Fibroblast of skin of left quadriceps (primary cell): Measurements from ENCODE around the gene HTR3C.
"Not testable (repeated sequence)": the region's sequence is repeated elsewhere in the genome, so short reads cannot be mapped to it uniquely, and the experiment has no call there.

Source experiments
- DNase-seq, 2 experiments: peaks; one replicate each; pipeline ENCODE4 v3.0.0-alpha.2; 2013; ENCODE audit warnings: low read depth in 2 of 2

HTR3C gene

GRCh38 chr3:184031187-184031792 lies 21.6 kb upstream of the HTR3C start, which contains the start of gene HTR3D:
Gene HTR3D (plus strand): TSS chr3:184031742. CDS start chr3:184031742, 0 bp downstream.
- DNase-seq, result no peak

DNA sequence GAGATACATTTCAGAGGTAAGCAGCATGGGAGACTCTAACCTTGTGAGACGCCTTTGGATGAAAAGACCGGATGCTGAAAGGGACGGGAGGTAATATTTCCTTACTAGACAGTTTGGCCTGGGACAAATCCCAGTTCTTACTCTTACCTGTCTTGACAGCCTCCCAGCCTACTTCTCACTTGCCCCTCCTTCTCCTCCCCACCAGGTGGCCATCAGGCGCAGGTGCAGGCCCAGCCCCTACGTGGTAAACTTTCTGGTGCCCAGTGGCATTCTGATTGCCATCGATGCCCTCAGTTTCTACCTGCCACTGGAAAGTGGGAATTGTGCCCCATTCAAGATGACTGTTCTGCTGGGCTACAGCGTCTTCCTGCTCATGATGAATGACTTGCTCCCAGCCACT lies 15.0 kb upstream of the HTR3C start:
- no peak for DNase-seq

GRCh38 chr3:184038307-184038706 lies 14.5 kb upstream of the HTR3C start:
- DNase-seq, result not testable (repeated sequence)

GRCh38 chr3:184039414-184039813 lies 13.4 kb upstream of the HTR3C start:
- DNase-seq, result no peak

DNA sequence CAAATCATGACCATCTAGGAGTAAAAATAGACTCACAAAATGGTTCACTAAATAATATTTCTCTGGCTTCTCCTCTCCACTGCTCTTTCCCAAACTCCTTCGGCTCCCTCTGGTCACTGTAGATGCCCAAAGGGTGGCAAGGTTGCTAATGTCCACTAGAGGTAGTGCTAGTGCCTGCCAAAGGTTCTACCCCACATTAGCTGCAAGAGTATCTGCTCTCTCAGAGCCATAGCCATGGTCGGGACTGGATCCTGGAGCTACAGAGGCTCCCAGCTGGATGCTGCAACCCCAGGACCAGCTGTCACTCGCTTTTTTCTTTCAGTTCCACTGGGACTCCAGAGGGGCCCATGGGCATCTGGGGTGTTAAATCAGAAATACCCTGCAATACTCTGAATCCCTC lies 12.8 kb upstream of the HTR3C start:
- no peak for DNase-seq

DNA sequence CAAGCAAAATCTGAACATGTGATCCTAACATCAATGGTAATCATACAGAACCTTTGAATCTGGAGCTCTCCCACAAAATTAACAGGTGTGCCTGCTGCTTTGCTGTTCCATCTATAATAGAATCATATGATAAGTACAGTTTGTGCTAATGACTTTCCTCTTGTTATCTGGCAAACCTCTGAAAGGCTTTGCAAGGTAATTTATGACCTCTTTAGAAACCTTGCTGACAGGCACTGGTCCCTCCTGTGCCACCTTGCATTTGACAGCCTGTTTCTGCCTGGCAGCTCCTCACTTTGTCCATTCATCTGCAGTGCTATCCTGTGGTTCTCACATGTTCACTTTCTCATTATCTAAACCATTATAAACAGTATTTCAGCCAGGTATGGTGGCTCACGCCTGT lies 10.2 kb upstream of the HTR3C start:
- no peak for DNase-seq

DNA sequence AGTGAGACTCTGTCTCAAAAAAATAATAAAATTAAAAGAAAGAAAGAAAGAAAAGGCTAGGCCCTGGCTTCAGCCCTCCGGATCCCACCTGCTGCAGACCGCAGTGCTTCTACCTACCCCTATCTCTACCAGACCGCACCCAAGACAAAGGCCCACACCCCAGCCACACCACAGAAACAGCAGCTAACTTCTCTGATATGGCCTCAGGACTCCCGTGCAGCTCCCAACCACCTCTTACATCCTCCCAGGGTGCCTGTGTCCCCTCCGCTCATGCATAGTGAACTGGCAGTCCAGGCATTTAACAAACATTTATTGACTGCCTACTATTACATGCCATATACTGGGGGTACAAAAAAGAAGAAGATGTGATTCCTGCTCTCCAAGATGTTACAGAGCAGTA lies 6.9 kb upstream of the HTR3C start:
- no peak for DNase-seq

DNA sequence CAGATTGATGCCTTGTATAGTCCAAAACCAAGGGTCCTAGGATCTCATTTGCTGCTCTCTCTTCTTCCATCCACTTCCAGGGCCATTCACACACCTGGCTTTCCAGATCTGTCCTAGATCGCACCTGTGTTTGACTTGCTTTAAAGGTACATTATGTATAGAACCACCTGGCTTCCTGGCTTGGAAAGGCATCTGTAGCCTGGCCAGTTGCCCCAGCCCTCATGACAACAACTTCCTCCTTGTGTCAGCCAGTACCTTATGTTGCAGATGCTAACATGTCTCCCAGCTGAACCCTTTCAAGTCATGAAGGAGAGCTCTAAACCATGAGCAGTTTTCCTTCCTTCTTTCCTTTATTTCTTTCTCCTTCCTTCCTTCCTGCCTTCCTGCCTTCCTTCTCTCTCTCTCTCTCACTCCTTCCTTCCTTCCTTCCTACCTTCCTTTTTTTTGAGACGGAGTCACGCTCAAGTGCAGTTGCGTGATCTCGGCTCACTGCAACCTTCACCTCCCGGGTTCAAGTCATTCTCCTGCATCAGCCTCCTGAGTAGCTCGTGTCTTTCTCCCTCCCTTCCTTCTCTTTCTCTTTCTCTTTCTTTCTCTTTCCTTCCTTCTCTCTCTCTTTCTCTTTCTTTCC lies 2.5 kb upstream of the HTR3C start:
- no peak for DNase-seq

DNA sequence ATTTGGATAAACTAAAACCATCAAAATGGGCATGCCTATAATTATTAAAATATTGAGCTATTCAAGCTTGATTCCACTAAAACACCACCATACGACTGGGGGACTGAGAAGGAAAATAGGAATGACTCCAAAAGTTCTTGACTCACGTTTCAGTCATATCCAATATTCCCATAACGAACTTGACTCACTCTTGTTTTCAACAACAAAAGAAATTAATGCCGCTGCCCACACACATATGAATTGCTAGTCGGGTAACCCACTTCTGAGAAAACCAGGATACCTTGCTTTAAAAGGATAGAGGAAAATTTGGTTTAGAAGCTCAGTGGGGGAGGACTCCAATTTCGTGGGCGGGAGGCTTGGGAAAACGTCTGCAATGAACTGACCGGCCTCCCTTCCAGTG lies 5.2 kb downstream of the HTR3C start:
- DNase-seq, result peak; percentile 25 to 27

DNA sequence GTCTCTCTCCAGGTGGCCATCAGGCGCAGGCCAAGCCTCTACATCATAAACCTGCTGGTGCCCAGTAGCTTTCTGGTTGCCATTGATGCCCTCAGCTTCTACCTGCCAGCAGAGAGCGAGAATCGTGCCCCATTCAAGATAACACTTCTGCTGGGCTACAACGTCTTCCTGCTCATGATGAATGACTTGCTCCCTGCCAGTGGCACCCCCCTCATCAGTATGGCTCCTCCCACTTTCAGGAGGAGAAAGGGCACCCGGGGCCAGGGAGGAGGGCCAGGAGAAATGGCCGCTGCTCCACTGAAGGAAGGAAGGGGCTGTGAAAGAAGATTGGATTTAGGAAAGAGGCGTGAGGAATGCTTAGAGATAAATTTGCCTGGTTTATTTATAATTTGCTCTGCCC lies 6.6 kb downstream of the HTR3C start:
- no peak for DNase-seq

DNA sequence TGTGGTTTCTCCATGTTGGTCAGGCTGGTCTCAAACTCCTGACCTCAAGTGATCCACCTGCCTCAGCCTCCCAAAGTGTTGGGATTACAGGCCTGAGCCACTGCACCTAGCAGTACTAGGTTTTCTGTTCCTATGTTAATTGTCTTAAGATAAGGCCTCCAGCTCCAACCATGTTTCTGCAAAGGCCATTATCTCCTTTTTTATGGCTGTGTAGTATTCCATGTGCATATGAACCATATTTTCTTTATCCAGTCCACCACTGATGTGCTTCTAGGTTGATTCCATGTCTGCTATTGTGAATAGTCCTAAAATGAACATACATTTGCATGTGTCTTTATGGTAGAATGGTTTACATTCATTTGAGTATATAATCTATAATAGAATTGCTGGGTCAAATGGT lies 9.8 kb downstream of the HTR3C start:
- DNase-seq, result no peak

- no peak for DNase-seq
Measured at GRCh38 chr3:184066211-184066610, 13.4 kb downstream of the HTR3C start.

- DNase-seq, result no peak
Measured at GRCh38 chr3:184067573-184068055, 14.8 kb downstream of the HTR3C start.

GRCh38 chr3:184068344-184068743 lies 15.5 kb downstream of the HTR3C start:
- DNase-seq, result no peak

- not testable (repeated sequence) for DNase-seq
Measured at GRCh38 chr3:184071142-184071541, 18.3 kb downstream of the HTR3C start.

GRCh38 chr3:184073621-184074020 lies 20.8 kb downstream of the HTR3C start:
- DNase-seq, result no peak

DNA sequence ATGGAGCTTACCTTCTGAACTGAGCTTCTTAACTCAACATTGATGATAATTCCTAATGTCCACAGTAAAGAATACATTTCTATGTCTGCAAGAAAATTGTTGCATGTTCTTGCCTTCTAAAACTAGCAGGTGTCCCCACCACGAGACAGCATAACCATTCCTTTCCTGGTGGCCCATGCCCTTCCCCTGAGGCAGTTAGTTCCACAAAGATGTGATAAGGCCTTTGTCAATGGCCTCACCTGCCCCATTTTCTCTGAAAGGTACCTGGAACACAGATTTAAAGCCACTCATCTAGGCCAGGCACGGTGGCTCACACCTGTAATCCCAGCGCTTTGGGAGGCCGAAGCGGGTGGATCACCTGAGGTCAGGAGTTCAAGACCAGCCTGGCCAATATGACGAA lies 23.1 kb downstream of the HTR3C start:
- no peak for DNase-seq

- no peak for DNase-seq
Measured at GRCh38 chr3:184077881-184078280, 25.0 kb downstream of the HTR3C start.

DNA sequence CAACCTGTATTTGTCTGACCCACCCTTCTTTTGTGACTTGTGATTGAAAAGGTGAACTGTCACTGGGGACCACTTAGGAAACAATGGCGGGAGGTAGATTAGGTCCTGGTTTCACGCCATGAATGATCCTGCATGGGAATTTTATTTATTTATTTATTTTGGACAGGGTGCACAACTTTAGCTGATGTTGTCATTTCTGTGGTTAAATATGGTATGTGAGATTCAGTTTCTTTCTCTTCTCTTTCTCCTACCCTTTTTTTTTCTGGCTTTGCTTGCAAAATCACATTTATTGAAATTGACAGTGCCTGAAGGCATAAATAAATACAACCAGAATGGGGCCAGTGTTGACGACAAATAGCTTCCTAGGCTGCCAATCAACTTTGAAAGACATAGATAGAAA lies 26.0 kb downstream of the HTR3C start:
- no peak for DNase-seq

- DNase-seq, result no peak
Measured at GRCh38 chr3:184081116-184081830, 28.4 kb downstream of the HTR3C start.

DNA sequence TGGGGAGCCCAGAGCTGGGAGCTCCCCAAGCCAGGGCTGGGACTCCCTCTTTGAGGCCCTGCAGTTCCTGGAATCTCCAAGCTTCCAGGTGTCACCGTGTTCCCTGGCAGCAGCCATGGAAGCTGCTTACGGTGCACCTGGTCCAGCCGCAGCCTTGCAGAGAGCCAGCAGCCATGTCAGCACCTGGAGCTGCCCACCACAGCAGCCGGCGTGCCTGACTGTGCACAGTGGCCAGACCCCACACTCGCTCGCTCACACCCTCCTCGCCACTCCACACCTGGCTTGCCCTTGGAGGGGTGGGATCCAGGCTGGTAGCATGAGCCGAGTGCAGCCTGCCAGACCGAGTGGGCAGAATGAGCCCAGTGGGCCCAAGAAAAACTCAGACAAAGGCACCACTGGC lies 29.2 kb downstream of the HTR3C start:
- DNase-seq, result no peak

- no peak for DNase-seq
Measured at GRCh38 chr3:184082465-184082864, 29.6 kb downstream of the HTR3C start.

GRCh38 chr3:184085389-184085852 lies 32.6 kb downstream of the HTR3C start:
- DNase-seq, result no peak
